Measurements from ENCODE around the gene C1QTNF3.
"Not testable (repeated sequence)": the region's sequence is repeated elsewhere in the genome, so short reads cannot be mapped to it uniquely, and the experiment has no call there.

C1QTNF3 gene

DNA sequence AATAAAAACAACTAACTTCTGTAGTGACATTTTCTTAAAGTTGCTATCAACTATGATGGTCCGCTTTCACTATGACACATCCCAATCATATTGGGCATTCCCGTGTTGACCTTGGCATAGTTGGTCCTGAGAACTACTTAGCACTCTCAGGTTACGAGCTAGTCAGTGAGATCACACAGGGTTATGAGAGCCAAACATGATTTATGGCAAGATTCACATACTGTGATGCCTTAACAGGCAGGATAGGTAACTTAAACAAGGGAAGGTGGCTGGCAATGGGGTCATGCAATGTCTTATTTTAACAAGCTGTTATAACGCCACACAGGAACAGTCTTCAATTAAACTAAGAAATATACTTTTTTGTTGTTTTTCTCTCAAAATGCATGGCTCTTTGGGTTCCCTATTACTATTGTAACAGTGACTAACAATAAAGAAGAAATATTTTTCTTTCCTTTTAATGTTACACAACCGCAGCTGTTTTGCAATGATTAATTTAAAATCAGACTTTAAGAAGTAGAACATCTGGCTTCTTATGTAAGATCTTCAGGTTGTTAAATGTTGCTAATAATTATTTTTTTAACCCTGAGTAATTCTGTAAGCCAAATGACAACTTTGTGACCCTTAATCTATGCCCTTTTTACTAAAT lies 33.8 kb upstream of the C1QTNF3 start:
- WGBS (ENCODE audit: insufficient coverage): no CpG with 5 or more reads among the region's 5 CpGs
- H3K4me3 ChIP-seq (ENCODE audit: control insufficient read depth in 1 of 7, extremely low read depth in 1 of 7, insufficient read depth in 4 of 7, low read depth in 2 of 7, low read length in 6 of 7); H3K9me3 ChIP-seq (ENCODE audit: control extremely low read depth in 1 of 5, control insufficient read depth in 4 of 5, insufficient read depth in 2 of 5, low read depth in 1 of 5, low read length in 4 of 5); H3K27me3 ChIP-seq (replicated peaks in 2 of 5; ENCODE audit: control insufficient read depth in 4 of 5, insufficient read depth in 5 of 5, low read length in 4 of 5); POLR2A ChIA-PET; DNase-seq; CTCF ChIA-PET; H3K4me1 ChIP-seq (ENCODE audit: control extremely low read depth in 1 of 4, control insufficient read depth in 4 of 4, insufficient read depth in 4 of 4, low read length in 3 of 4); H3K27ac ChIP-seq (ENCODE audit: insufficient read depth in 1 of 2, low read depth in 1 of 2, low read length in 2 of 2, poor library complexity in 1 of 2, severe bottlenecking in 2 of 2); H3K36me3 ChIP-seq (ENCODE audit: control insufficient read depth in 4 of 4, insufficient read depth in 4 of 4, low read length in 3 of 4): not testable (repeated sequence)

DNA sequence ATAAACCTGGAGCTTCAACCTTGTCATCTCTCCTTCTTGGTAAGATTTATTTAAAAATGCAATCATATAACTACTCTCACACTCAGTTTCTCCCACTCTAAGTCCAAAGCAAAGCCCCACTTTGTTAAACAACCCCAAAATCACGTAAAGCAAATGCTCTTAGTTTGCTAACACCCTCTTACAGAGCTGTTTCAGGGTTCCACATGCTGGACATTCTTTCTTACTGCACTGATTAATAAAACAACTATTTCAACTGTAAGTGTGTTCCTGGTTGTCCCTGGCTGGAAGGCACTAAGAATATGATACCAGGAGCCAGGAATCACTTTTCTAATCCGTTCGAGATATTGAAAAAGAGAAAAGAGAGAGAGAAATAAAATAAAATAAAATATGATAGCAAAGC lies 31.5 kb upstream of the C1QTNF3 start:
- H3K27me3 ChIP-seq (replicated peaks in 2 of 5; ENCODE audit: control insufficient read depth in 4 of 5, insufficient read depth in 5 of 5, low read length in 4 of 5); CTCF ChIA-PET; H3K4me1 ChIP-seq (ENCODE audit: control extremely low read depth in 1 of 4, control insufficient read depth in 4 of 4, insufficient read depth in 4 of 4, low read length in 3 of 4); H3K9me3 ChIP-seq (ENCODE audit: control extremely low read depth in 1 of 5, control insufficient read depth in 4 of 5, insufficient read depth in 2 of 5, low read depth in 1 of 5, low read length in 4 of 5); POLR2A ChIA-PET; DNase-seq; H3K27ac ChIP-seq (ENCODE audit: insufficient read depth in 1 of 2, low read depth in 1 of 2, low read length in 2 of 2, poor library complexity in 1 of 2, severe bottlenecking in 2 of 2); H3K36me3 ChIP-seq (ENCODE audit: control insufficient read depth in 4 of 4, insufficient read depth in 4 of 4, low read length in 3 of 4); H3K4me3 ChIP-seq (ENCODE audit: control insufficient read depth in 1 of 7, extremely low read depth in 1 of 7, insufficient read depth in 4 of 7, low read depth in 2 of 7, low read length in 6 of 7): not testable (repeated sequence)
- no CpG with 5 or more reads among the region's 3 CpGs for WGBS (ENCODE audit: insufficient coverage)

DNA sequence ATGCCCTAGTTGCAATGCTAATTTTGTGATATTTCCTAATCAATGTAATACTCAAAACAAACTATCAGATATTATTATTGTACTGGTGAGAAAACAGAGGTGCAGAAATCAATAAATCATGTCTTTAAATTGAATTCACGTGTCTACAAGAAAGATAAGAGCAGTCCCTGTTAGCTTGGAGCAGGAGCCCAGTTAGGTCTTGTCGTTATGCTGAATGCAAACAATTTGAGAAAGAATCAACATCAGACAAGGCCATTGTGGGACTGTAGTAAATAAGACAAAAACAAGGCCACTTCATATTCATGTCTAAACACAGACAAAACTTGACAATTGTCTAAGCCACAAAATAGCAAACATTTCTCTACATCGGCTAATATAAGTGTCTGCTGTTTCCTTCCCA lies 31.1 kb upstream of the C1QTNF3 start:
- H3K4me1 ChIP-seq (ENCODE audit: control extremely low read depth in 1 of 4, control insufficient read depth in 4 of 4, insufficient read depth in 4 of 4, low read length in 3 of 4); H3K9me3 ChIP-seq (ENCODE audit: control extremely low read depth in 1 of 5, control insufficient read depth in 4 of 5, insufficient read depth in 2 of 5, low read depth in 1 of 5, low read length in 4 of 5); POLR2A ChIA-PET; DNase-seq; H3K36me3 ChIP-seq (ENCODE audit: control insufficient read depth in 4 of 4, insufficient read depth in 4 of 4, low read length in 3 of 4); H3K27me3 ChIP-seq (replicated peaks in 2 of 5; ENCODE audit: control insufficient read depth in 4 of 5, insufficient read depth in 5 of 5, low read length in 4 of 5); H3K27ac ChIP-seq (ENCODE audit: insufficient read depth in 1 of 2, low read depth in 1 of 2, low read length in 2 of 2, poor library complexity in 1 of 2, severe bottlenecking in 2 of 2); CTCF ChIA-PET; H3K4me3 ChIP-seq (ENCODE audit: control insufficient read depth in 1 of 7, extremely low read depth in 1 of 7, insufficient read depth in 4 of 7, low read depth in 2 of 7, low read length in 6 of 7): not testable (repeated sequence)
- WGBS (ENCODE audit: insufficient coverage): no CpG with 5 or more reads among the region's 3 CpGs

DNA sequence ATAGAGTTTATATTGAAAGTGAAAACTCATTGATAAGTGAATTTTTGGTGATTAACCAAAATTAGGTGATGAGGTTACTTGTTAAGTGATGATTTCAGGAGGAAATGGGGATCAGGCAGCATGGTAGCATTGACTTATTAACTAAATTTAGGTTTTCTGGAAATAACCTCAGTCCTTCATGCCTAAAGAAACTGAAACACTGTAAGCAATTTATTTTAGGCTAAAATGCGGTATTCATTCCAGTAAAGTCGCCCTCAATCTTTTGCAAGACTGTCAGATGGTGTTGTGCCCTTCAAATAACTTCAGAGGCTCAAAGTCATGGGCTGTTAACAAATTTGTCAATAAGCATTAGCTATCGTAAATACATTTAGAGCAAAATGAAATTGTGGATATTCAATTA lies 27.6 kb upstream of the C1QTNF3 start:
- H3K27me3 ChIP-seq (replicated peaks in 2 of 5; ENCODE audit: control insufficient read depth in 4 of 5, insufficient read depth in 5 of 5, low read length in 4 of 5); H3K4me3 ChIP-seq (ENCODE audit: control insufficient read depth in 1 of 7, extremely low read depth in 1 of 7, insufficient read depth in 4 of 7, low read depth in 2 of 7, low read length in 6 of 7); POLR2A ChIA-PET; H3K36me3 ChIP-seq (ENCODE audit: control insufficient read depth in 4 of 4, insufficient read depth in 4 of 4, low read length in 3 of 4); DNase-seq; H3K9me3 ChIP-seq (ENCODE audit: control extremely low read depth in 1 of 5, control insufficient read depth in 4 of 5, insufficient read depth in 2 of 5, low read depth in 1 of 5, low read length in 4 of 5); H3K4me1 ChIP-seq (ENCODE audit: control extremely low read depth in 1 of 4, control insufficient read depth in 4 of 4, insufficient read depth in 4 of 4, low read length in 3 of 4); H3K27ac ChIP-seq (ENCODE audit: insufficient read depth in 1 of 2, low read depth in 1 of 2, low read length in 2 of 2, poor library complexity in 1 of 2, severe bottlenecking in 2 of 2); CTCF ChIA-PET: not testable (repeated sequence)
- no CpG with 5 or more reads among the region's 3 CpGs for WGBS (ENCODE audit: insufficient coverage)

DNA sequence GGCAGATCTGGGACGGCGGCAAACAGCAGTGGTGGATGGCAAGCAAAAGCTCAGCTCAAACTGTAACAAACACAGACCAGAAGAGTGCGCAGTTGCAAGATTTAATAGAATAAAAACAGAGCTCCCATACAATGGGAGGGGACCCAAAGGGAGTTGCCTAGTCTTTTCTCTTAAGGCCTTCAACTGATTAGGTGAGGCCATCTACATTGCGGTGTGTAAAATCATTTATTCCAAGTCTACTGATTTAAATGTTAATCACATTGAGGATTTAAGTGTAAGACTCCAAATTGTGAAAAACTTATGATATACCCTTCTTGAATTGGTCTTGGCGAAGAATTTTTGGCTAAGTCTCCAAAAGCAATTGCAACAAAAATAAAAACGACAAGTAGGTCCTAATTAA lies 21.6 kb upstream of the C1QTNF3 start:
- ChIA-PET CTCF (no interaction called here), POLR2A (no interaction called here)
- Histone ChIP-seq H3K9me3 (ENCODE audit: control extremely low read depth in 1 of 5, control insufficient read depth in 4 of 5, insufficient read depth in 2 of 5, low read depth in 1 of 5, low read length in 4 of 5) (peaks cover 0 to 8% (median 0%) of the 10 kb centered on the region in 5 experiments), H3K36me3 (ENCODE audit: control insufficient read depth in 4 of 4, insufficient read depth in 4 of 4, low read length in 3 of 4) (peaks cover 0 to 39% (median 10%) of the 10 kb centered on the region in 4 experiments), H3K4me1 (ENCODE audit: control extremely low read depth in 1 of 4, control insufficient read depth in 4 of 4, insufficient read depth in 4 of 4, low read length in 3 of 4) (no peaks in the 10 kb centered on the region), H3K27ac (ENCODE audit: insufficient read depth in 1 of 2, low read depth in 1 of 2, low read length in 2 of 2, poor library complexity in 1 of 2, severe bottlenecking in 2 of 2) (no peak overlapping the region), H3K4me3 (ENCODE audit: control insufficient read depth in 1 of 7, extremely low read depth in 1 of 7, insufficient read depth in 4 of 7, low read depth in 2 of 7, low read length in 6 of 7) (no peak overlapping the region), H3K27me3 (replicated peaks in 2 of 5; ENCODE audit: control insufficient read depth in 4 of 5, insufficient read depth in 5 of 5, low read length in 4 of 5) (no peaks in the 10 kb centered on the region)
- no peak for DNase-seq
- 100% methylated on average over 4 of the region's 6 CpGs for WGBS (ENCODE audit: insufficient coverage)

DNA sequence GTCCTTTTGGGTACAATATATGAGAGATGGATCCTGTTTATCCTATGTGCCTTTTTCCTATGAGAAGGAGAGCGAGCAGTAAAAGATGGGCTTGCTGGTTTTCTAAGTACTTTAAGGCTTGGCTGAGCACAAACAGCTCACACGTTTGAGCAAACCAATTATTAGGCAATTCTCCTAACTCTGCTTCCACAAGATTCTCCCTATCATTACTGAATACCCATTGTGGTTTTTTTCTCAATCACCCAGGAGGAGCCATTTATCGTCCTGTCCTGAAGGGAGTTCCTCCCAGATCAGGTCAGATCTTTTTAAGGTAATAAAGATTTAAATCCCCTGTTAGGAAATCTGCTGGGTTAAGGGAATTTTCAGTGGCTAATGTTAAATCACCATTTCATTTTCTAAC lies 19.4 kb upstream of the C1QTNF3 start:
- no peaks in the 10 kb centered on the region for H3K27me3 ChIP-seq (replicated peaks in 2 of 5; ENCODE audit: control insufficient read depth in 4 of 5, insufficient read depth in 5 of 5, low read length in 4 of 5)
- no peak overlapping the region for H3K4me3 ChIP-seq (ENCODE audit: control insufficient read depth in 1 of 7, extremely low read depth in 1 of 7, insufficient read depth in 4 of 7, low read depth in 2 of 7, low read length in 6 of 7)
- ChIA-PET POLR2A (interaction anchor here (0.6 kb wide), 1 partner anchor 10 kb away, joined by 3 read pairs; no protein-coding TSS in a partner anchor), CTCF (no interaction called here)
- no peaks in the 10 kb centered on the region for H3K4me1 ChIP-seq (ENCODE audit: control extremely low read depth in 1 of 4, control insufficient read depth in 4 of 4, insufficient read depth in 4 of 4, low read length in 3 of 4)
- no peak for DNase-seq
- H3K27ac ChIP-seq (ENCODE audit: insufficient read depth in 1 of 2, low read depth in 1 of 2, low read length in 2 of 2, poor library complexity in 1 of 2, severe bottlenecking in 2 of 2): no peak overlapping the region
- 92% methylated on average over 2 of the region's 3 CpGs for whole genome bisulfite sequencing (ENCODE audit: insufficient coverage)
- H3K9me3 ChIP-seq (ENCODE audit: control extremely low read depth in 1 of 5, control insufficient read depth in 4 of 5, insufficient read depth in 2 of 5, low read depth in 1 of 5, low read length in 4 of 5): peaks cover 0 to 8% (median 0%) of the 10 kb centered on the region in 5 experiments
- peaks cover 0 to 59% (median 14%) of the 10 kb centered on the region in 4 experiments for H3K36me3 ChIP-seq (ENCODE audit: control insufficient read depth in 4 of 4, insufficient read depth in 4 of 4, low read length in 3 of 4)

DNA sequence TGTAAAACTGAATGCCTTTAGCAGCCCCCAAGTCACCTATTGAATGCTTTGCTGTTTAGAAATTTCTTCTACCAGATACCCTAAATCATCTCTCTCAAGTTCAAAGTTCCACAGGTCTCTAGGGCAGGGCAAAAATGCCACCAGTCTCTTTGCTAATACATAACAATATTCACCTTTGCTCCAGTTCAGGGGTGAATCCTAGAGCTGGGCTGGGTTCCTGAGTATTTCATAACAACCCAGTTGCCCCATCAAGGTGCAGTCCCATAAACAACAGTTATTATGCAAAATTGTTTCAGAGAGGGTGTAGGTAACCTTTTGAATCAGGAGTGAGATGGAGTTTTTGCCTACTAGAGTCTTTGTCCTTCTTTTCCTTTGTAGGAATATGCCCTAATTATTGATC lies 19.0 kb upstream of the C1QTNF3 start:
- Histone ChIP-seq H3K4me3 (ENCODE audit: control insufficient read depth in 1 of 7, extremely low read depth in 1 of 7, insufficient read depth in 4 of 7, low read depth in 2 of 7, low read length in 6 of 7) (no peak overlapping the region), H3K9me3 (ENCODE audit: control extremely low read depth in 1 of 5, control insufficient read depth in 4 of 5, insufficient read depth in 2 of 5, low read depth in 1 of 5, low read length in 4 of 5) (peaks cover 0 to 8% (median 0%) of the 10 kb centered on the region in 5 experiments), H3K27me3 (replicated peaks in 2 of 5; ENCODE audit: control insufficient read depth in 4 of 5, insufficient read depth in 5 of 5, low read length in 4 of 5) (no peaks in the 10 kb centered on the region), H3K27ac (ENCODE audit: insufficient read depth in 1 of 2, low read depth in 1 of 2, low read length in 2 of 2, poor library complexity in 1 of 2, severe bottlenecking in 2 of 2) (no peak overlapping the region), H3K4me1 (ENCODE audit: control extremely low read depth in 1 of 4, control insufficient read depth in 4 of 4, insufficient read depth in 4 of 4, low read length in 3 of 4) (no peaks in the 10 kb centered on the region), H3K36me3 (ENCODE audit: control insufficient read depth in 4 of 4, insufficient read depth in 4 of 4, low read length in 3 of 4) (peaks cover 0 to 59% (median 14%) of the 10 kb centered on the region in 4 experiments)
- ChIA-PET POLR2A (interaction anchor here (0.6 kb wide), 1 partner anchor 10 kb away, joined by 3 read pairs; no protein-coding TSS in a partner anchor), CTCF (no interaction called here)
- no peak for DNase-seq

All from common myeloid progenitor, CD34-positive (primary cell).